Measurements from ENCODE around the gene PABPC4L. TPM values are rescaled to one million over a fixed set of nuclear protein-coding genes. Genes with fewer than 3 reads are reported as not detected.

Gene PABPC4L
- total RNA-seq, 1 experiment from 2014 or later = 2.2 TPM

DNA sequence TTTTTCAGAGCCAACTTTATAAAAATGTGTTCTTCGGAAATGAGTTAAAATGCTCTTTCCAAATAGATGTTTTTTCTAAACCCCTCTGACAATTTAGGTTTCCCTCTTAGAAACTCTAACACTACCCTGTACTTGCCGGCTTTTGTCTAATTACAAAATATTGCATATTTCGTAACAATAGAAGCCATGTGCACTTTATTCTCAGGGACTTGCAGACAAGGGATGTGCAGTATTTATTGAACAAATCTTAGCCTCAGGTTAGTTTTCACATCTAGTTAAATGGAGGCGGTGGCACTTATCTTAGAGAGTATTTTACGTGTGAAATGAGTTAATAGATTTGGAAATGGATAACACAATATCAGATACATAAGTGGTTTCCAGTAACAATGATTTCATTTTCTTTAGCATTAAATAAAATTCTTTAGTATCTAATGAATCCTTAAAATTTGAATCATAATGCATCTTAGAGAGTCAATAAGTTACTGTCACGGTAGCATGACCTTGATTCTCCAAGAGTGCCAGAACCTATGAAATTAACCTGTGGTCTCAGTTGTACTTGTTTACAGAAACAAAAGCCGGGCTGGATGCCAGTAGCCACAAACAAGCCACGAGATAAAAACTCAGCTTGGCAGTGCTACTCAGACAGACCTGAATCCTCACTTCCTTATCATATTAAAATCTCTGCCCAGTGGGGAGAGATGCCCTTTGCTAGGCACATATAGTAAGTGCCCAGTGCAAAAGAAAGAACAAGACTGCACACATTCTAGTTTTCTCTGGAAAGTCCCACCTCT is 772 bp upstream of the PABPC4L start:
- no peak overlapping the region for H2BK20ac ChIP-seq (ENCODE audit: low read depth, low read length, poor library complexity, severe bottlenecking)
- no peak overlapping the region for H2BK120ac ChIP-seq (ENCODE audit: low read depth, low read length, poor library complexity, severe bottlenecking)
- Mint-ChIP-seq H3K27me3 (ENCODE audit: low read depth) (peaks cover 12% of the 10 kb centered on the region), H3K4me3 (peak overlapping the region in 1 of 2 experiments; percentile 69; a peak in 2 of 5 replicates), H3K36me3 (ENCODE audit: insufficient read depth in 1 of 3, low read depth in 3 of 3) (peaks cover 12 to 29% (median 15%) of the 10 kb centered on the region in 3 experiments), H3K4me1 (peaks cover 23 to 28% of the 10 kb centered on the region in 2 experiments), H3K9me3 (peaks cover 10 to 18% of the 10 kb centered on the region in 2 experiments), H3K27ac (no peak overlapping the region)
- no peak overlapping the region for H2BK12ac ChIP-seq (ENCODE audit: insufficient read length, low read depth, low read length)
- H4K91ac ChIP-seq (ENCODE audit: insufficient read length, low read depth, low read length) = no peak overlapping the region
- H3K56ac ChIP-seq (ENCODE audit: insufficient read length, low read depth, low read length) = no peak overlapping the region
- no peak overlapping the region for H3K27ac ChIP-seq (ENCODE audit: insufficient read length, low read depth, low read length)
- no peak for DNase-seq
- no peak overlapping the region for H3K23ac ChIP-seq (ENCODE audit: insufficient read length, low read depth, low read length)
- no peak overlapping the region for H4K8ac ChIP-seq (replicated peaks; ENCODE audit: insufficient read length, low read depth, low read length)
- H2BK15ac ChIP-seq (ENCODE audit: low read depth, low read length) = no peak overlapping the region
- no peaks in the 10 kb centered on the region for H3K79me1 ChIP-seq (ENCODE audit: insufficient read depth, low read depth, low read length, poor library complexity, severe bottlenecking)
- H4K5ac ChIP-seq (ENCODE audit: insufficient read length, low read depth, low read length) = no peak overlapping the region
- no peak overlapping the region for H3K4ac ChIP-seq (ENCODE audit: low read depth, low read length)
- H3K18ac ChIP-seq (ENCODE audit: insufficient read length, low read depth, low read length) = no peak overlapping the region
- no peaks in the 10 kb centered on the region for H3K4me1 ChIP-seq (ENCODE audit: insufficient read depth, low read length)
- no peak overlapping the region for H3T11ph ChIP-seq (ENCODE audit: low read length)
- H3K4me2 ChIP-seq (ENCODE audit: insufficient read depth, insufficient read length, low read length) = no peak overlapping the region
- H3K9ac ChIP-seq (ENCODE audit: extremely low read depth, insufficient read length, low read length) = no peak overlapping the region
- no CpG with 5 or more reads among the region's 8 CpGs for WGBS (ENCODE audit: extremely low coverage, insufficient read length, low lambda C conversion rate)
- H2BK5ac ChIP-seq (ENCODE audit: insufficient read length, low read length) = no peak overlapping the region
- TF ChIP-seq CTCF (conservative IDR thresholded peaks at IDR 0.05) = no peak
- H3K23me2 ChIP-seq (ENCODE audit: insufficient read length, low read depth, low read length, poor library complexity, severe bottlenecking) = peaks cover 5% of the 10 kb centered on the region
- no peak overlapping the region for H3K14ac ChIP-seq (ENCODE audit: insufficient read depth, low read length)
- H2AK5ac ChIP-seq (ENCODE audit: insufficient read length, low read length) = no peak overlapping the region
- no peaks in the 10 kb centered on the region for H3K27me3 ChIP-seq (ENCODE audit: insufficient read depth, low read length)
- peaks cover 7% of the 10 kb centered on the region for H3K9me3 ChIP-seq (ENCODE audit: control insufficient read depth, low read depth, low read length)
- peak overlapping the region; percentile 78 for H2AFZ ChIP-seq (ENCODE audit: low read length)
- no peaks in the 10 kb centered on the region for H3K79me2 ChIP-seq (ENCODE audit: insufficient read depth, low read length)
- no peaks in the 10 kb centered on the region for H4K20me1 ChIP-seq (ENCODE audit: control insufficient read depth, insufficient read depth, insufficient read length)
